Natural killer cell (primary cell): ENCODE data around the gene MAML3. TPM values are rescaled to one million over a fixed set of nuclear protein-coding genes. Genes with fewer than 3 reads are reported as not detected.

ENCODE experiments used
- ATAC-seq, 3 donors: fragments of 150-1000 bp in 2 of 3; fragments of 200-7000 bp in 1 of 3; cut with Tn5 transposase; 1 replicate in 1 of 3; 2 replicates in 2 of 3; pipeline ENCODE4 v1.10.0; 2021; ENCODE audit warnings: mild to moderate bottlenecking in 2 of 3, moderate library complexity in 2 of 3
- DNase-seq, 2 donors: peaks; one replicate each; pipeline versions ENCODE4 v3.0.0 to v3.0.0-alpha.2; 2013 to 2021; ENCODE audit warnings: mixed read lengths in 1 of 2
- H3K27ac ChIP-seq: one replicate; pipeline ENCODE4 v1.5.1; 2013; ENCODE audit warnings: mild to moderate bottlenecking, low read length
- H3K27me3 ChIP-seq: one replicate; pipeline ENCODE4 v1.6.1; 2013; ENCODE audit warnings: low read length; ENCODE audit not compliant: control insufficient read depth, insufficient read depth
- H3K36me3 ChIP-seq: one replicate; pipeline ENCODE4 v1.6.1; 2013; ENCODE audit warnings: low read length; ENCODE audit not compliant: control insufficient read depth, insufficient read depth
- H3K4me1 ChIP-seq: one replicate; pipeline ENCODE4 v1.6.1; 2013; ENCODE audit warnings: low read length; ENCODE audit not compliant: control insufficient read depth, insufficient read depth
- H3K4me3 ChIP-seq: one replicate; pipeline ENCODE4 v1.5.1; 2013; ENCODE audit warnings: low read length
- H3K9me3 ChIP-seq: one replicate; pipeline ENCODE4 v1.6.1; 2013; ENCODE audit warnings: low read length; ENCODE audit not compliant: control insufficient read depth, insufficient read depth
- H3K27ac Mint-ChIP-seq, 2 donors: one replicate each; pipeline ENCODE4 v1.8.0; 2022; ENCODE audit warnings: mild to moderate bottlenecking in 2 of 2, mixed read lengths in 2 of 2, moderate library complexity in 1 of 2
- H3K27me3 Mint-ChIP-seq, 2 donors: one replicate each; pipeline ENCODE4 v1.8.0; 2022; ENCODE audit warnings: low read depth in 2 of 2, mixed read lengths in 2 of 2
- H3K36me3 Mint-ChIP-seq: one replicate; pipeline ENCODE4 v1.8.0; 2022; ENCODE audit warnings: mixed read lengths
- H3K4me1 Mint-ChIP-seq, 2 donors: one replicate each; pipeline ENCODE4 v1.8.0; 2022; ENCODE audit warnings: mixed read lengths in 2 of 2
- H3K4me3 Mint-ChIP-seq: one replicate; pipeline ENCODE4 v1.8.0; 2022; ENCODE audit warnings: mild to moderate bottlenecking, moderate library complexity, mixed read lengths
- H3K9me3 Mint-ChIP-seq, 2 donors: one replicate each; pipeline ENCODE4 v1.8.0; 2022; ENCODE audit warnings: mixed read lengths in 2 of 2
- WGBS: methylation state at CpG from one replicate; pipeline ENCODE4 v1.1.7; 2013; ENCODE audit warnings: missing lambda C conversion rate; ENCODE audit not compliant: insufficient coverage; 5-methylcytosine and 5-hydroxymethylcytosine counted together
- intact Hi-C: fragments of 100-400 bp; cut with micrococcal nuclease; formaldehyde crosslinking; loops from one replicate; pipeline ENCODE4 v1.14.2; 2022
- total RNA-seq, 4 donors: library from RNA; stranded (reverse); fragments of 120-200 nt in 1 of 4; gene quantifications; one replicate each; pipeline versions ENCODE4 v1.2.3 to v1.2.4, GENCODE V29; 2013 to 2022
- TF ChIP-seq, protein P1 (sequence below): fragments of 200-600 bp; IDR thresholded peaks from one replicate; pipeline ENCODE4 v1.8.0; 2022; ENCODE audit warnings: antibody characterized with exemption

MAML3 gene
- total RNA-seq, 3 donors from 2014 or later (not counting 1 experiment from before 2014, with no cell fraction given), result 1.7 to 5.6 (median 2.8) TPM

DNA sequence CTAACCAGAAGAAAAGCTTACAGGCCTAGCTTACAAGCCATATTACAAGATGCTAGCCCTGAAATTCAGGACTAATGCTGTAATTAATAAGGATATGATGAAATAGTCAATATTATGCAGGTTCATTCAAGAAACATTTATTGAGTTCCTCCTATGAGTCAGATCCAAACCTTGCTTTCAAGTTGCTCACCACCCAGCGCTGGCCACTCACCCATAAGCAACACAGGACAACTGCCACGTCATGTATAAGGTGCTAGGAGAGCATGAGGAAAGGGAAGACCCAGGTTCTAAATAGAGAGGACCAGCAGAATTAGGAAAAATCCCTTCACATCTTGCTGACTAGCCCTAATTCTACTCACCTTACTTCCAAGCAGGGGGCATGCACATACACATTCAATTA, 23.3 kb downstream of the MAML3 start:
- H3K9me3 ChIP-seq, result no peaks in the 10 kb centered on the region
- ATAC-seq, result no peak
- Mint-ChIP-seq H3K36me3 (no peaks in the 10 kb centered on the region), H3K27ac (no peak overlapping the region), H3K9me3 (no peaks in the 10 kb centered on the region), H3K4me3 (no peak overlapping the region), H3K4me1 (no peaks in the 10 kb centered on the region), H3K27me3 (peaks cover 7 to 18% of the 10 kb centered on the region in 2 donors)
- no peaks in the 10 kb centered on the region for H3K36me3 ChIP-seq
- intact Hi-C loops, result no loop called here
- TF ChIP-seq, protein P1, sequence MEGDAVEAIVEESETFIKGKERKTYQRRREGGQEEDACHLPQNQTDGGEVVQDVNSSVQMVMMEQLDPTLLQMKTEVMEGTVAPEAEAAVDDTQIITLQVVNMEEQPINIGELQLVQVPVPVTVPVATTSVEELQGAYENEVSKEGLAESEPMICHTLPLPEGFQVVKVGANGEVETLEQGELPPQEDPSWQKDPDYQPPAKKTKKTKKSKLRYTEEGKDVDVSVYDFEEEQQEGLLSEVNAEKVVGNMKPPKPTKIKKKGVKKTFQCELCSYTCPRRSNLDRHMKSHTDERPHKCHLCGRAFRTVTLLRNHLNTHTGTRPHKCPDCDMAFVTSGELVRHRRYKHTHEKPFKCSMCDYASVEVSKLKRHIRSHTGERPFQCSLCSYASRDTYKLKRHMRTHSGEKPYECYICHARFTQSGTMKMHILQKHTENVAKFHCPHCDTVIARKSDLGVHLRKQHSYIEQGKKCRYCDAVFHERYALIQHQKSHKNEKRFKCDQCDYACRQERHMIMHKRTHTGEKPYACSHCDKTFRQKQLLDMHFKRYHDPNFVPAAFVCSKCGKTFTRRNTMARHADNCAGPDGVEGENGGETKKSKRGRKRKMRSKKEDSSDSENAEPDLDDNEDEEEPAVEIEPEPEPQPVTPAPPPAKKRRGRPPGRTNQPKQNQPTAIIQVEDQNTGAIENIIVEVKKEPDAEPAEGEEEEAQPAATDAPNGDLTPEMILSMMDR, result no peak
- WGBS, result 94% methylated on average over 2 of the region's 2 CpGs
- H3K27me3 ChIP-seq, result no peaks in the 10 kb centered on the region
- DNase-seq, result no peak
- no peak overlapping the region for H3K27ac ChIP-seq
- H3K4me1 ChIP-seq, result no peaks in the 10 kb centered on the region
- H3K4me3 ChIP-seq, result no peak overlapping the region

DNA sequence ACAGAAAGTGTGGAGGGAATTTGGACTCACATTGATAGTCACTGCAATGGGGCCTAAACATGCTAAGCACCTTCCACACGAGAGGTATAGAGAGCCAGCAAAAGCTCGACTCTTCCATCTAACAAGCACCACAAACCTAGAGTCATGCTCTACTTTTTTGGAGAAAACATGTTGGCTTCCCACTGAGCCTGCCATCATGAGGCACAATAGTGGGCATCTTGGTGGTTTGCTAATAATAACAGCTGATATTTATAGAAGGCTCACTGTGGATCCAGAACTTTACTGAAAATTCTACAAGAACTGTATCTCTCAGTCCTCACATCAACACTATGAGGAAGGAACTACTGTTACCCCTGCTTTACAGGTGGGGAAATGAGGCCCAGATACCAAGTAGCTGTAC, 26.6 kb downstream of the MAML3 start:
- Mint-ChIP-seq H3K27ac (no peak overlapping the region), H3K4me3 (no peak overlapping the region), H3K4me1 (no peaks in the 10 kb centered on the region), H3K27me3 (peaks cover 0 to 19% of the 10 kb centered on the region in 2 donors), H3K36me3 (no peaks in the 10 kb centered on the region), H3K9me3 (no peaks in the 10 kb centered on the region)
- Histone ChIP-seq H3K4me3 (no peak overlapping the region), H3K27me3 (no peaks in the 10 kb centered on the region), H3K9me3 (no peaks in the 10 kb centered on the region), H3K4me1 (no peaks in the 10 kb centered on the region), H3K27ac (no peak overlapping the region), H3K36me3 (no peaks in the 10 kb centered on the region)
- ATAC-seq, result no peak
- DNase-seq, result no peak
- TF ChIP-seq, protein P1, result no peak
- intact Hi-C loops, result no loop called here
- 92% methylated on average over 2 of the region's 2 CpGs for WGBS

DNA sequence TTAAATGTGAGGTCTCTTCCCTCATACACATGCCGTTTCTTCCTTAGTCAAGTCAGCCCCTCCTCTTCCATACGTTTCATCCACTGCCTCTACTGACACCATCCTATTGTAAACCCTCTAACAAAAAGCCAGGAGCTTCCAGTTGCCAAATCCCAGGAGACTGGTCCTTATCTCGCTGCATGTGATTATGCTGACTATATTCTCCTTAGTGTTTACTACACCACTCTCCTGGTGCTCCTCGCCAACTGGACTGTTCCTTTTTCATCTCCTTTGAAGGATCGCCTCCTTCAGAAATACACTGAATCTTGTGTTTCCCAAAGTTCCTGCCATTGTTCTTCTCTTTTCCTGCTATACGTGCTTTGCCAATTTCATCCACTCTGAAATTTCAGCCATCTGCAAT, 27.7 kb downstream of the MAML3 start:
- no peaks in the 10 kb centered on the region for H3K36me3 Mint-ChIP-seq
- Histone ChIP-seq H3K4me1 (no peaks in the 10 kb centered on the region), H3K9me3 (no peaks in the 10 kb centered on the region), H3K36me3 (no peaks in the 10 kb centered on the region), H3K4me3 (no peak overlapping the region), H3K27ac (no peak overlapping the region), H3K27me3 (no peaks in the 10 kb centered on the region)
- TF ChIP-seq, protein P1, result no peak
- no peak overlapping the region for H3K27ac Mint-ChIP-seq
- DNase-seq (no peak), ATAC-seq (no peak)
- WGBS, result 89% methylated on average over 6 of the region's 6 CpGs
- intact Hi-C loops, result no loop called here
- no peak overlapping the region for H3K4me3 Mint-ChIP-seq
- no peaks in the 10 kb centered on the region for H3K4me1 Mint-ChIP-seq
- H3K9me3 Mint-ChIP-seq, result no peaks in the 10 kb centered on the region
- peaks cover 0 to 19% of the 10 kb centered on the region in 2 donors for H3K27me3 Mint-ChIP-seq

DNA sequence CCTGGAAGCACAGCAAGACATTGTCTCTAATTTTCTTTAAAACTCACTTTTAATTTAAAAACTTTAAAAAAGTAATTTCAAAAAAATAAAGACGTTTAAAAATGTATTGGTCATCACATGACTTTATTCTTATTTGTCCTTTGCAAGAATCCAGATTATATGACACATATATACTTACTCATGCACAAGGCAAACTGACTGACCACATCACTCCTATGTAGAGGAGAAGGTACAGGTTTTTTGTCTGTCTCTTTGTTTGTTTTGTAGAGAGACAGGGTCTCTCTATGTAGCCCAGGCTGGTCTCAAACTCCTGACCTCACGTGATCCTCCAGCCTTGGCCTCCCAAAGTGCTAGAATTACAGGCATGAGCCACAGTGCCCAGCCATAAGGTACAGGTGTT, 28.6 kb downstream of the MAML3 start:
- Mint-ChIP-seq H3K4me3 (no peak overlapping the region), H3K36me3 (no peaks in the 10 kb centered on the region), H3K4me1 (no peaks in the 10 kb centered on the region), H3K9me3 (no peaks in the 10 kb centered on the region), H3K27ac (no peak overlapping the region), H3K27me3 (peaks cover 0 to 19% of the 10 kb centered on the region in 2 donors)
- TF ChIP-seq, protein P1, result no peak
- DNase-seq, result no peak
- H3K4me1 ChIP-seq, result no peaks in the 10 kb centered on the region
- no peak overlapping the region for H3K4me3 ChIP-seq
- ATAC-seq, result no peak
- no peaks in the 10 kb centered on the region for H3K9me3 ChIP-seq
- no peak overlapping the region for H3K27ac ChIP-seq
- no peaks in the 10 kb centered on the region for H3K36me3 ChIP-seq
- H3K27me3 ChIP-seq, result no peaks in the 10 kb centered on the region
- 90% methylated on average over 2 of the region's 2 CpGs for WGBS
- intact Hi-C loops, result no loop called here
